HG03520 (cell line): ENCODE results near the gene LCNL1.

Experiments
- ATAC-seq: cut with Tn5 transposase; IDR thresholded peaks from one replicate; pipeline ENCODE4 v1.9.1; 2021; ENCODE audit warnings: mild to moderate bottlenecking, moderate library complexity; ENCODE audit not compliant: unreplicated experiment

The LCNL1 gene

DNA sequence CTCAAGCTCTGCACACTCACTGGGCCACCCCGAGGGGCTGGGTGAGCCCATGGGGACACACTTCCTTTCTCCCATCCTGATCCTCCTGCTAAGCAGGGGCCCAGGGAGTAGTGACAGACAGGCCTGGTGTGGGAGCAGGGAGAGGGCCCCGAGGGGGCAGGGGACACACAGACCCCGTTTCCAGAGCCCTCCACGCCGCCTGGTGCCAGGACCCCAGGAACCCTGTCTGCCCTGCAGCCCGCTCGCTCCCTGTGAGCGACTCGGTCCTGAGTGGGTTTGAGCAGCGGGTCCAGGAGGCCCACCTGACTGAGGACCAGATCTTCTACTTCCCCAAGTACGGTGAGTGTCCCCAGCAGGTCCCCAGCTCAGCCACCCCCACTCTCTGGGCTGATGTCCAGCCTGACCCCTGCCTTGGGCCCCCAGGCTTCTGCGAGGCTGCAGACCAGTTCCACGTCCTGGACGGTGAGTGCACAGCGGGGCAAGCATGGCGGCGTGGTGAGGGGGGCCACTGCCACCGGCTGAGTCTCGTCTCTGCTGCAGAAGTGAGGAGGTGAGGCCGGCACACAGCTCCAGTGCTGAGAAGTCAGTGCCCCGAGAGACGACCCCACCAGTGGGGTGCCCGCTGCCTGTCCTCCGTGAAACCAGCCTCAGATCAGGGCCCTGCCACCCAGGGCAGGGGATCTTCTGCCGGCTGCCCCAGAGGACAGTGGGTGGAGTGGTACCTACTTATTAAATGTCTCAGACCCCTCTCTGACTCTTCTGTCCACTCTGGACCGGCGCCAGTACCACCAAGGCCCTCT is 36.4 kb upstream of the LCNL1 start:
- ATAC-seq = no peak

DNA sequence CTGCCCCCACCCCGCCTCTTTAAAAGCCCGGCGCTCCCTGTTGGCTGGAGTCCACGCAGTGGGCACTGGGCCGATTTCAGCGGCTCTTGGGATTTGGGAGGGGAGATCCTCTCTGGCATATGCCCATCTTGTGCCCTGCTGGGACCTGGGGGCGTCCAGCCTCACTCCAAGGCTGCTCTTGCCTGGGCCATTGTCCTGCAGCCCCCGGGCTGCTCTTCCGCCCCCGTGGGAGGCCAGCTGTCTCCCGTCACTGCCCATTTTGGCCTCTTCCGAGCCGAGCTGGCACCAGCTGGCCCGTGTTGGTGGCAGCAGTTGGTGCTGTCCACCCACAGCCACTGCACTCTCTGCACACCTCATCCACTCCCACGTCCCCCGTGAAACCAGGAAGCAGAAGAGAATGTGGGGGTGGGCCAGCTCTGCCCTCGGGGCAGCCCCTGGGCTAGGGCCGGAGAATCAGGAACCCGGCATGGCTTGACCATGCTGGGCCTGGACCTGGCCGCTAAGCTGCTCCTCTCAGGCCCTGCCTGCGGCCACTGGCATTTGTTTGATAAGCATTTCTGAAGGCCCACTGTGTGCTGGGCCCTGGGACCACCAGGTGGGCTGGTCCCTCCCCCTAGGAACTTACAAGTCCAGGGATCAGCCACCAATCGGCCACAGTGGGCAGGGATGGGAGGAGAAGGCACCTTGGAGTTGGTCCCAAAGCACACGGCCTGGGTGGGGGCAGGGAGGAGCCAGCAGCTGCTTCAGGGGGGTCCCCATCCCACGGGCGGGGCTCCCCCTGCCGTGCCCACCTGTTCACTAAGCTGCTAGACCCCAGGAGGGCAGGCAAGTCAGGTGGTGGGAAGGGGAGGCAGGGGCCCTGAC is 35.5 kb upstream of the LCNL1 start:
- no peak for ATAC-seq

DNA sequence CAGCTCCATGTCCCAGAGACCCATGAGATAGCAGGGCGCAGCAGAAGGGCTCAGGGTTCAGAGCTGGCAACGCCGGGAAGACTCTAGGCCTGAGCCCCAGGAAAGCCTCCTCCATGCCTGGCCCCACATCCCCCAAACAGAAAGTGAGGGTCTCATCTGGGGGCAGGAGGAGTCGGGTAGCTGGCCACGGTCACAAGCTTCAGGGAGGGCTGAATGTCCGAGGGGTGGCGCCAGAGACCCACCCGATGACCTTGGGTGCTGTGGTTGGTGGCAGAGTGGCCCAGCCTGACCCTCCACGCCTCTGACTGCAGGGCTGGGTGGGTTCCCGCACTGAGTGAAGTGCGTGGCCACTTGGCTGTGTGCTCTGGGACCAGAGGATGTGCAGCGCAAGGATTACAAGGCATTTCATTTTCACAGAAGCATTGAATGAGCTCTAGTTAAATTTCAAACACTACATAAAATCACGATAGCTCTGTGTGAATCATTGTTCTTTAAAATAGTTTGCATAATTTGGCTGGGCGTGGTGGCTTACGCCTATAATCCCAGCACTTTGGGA is 34.8 kb upstream of the LCNL1 start:
- ATAC-seq = no peak

GRCh38 chr9:136949239-136949816 is 33.5 kb upstream of the LCNL1 start:
- ATAC-seq = no peak

- ATAC-seq = peak; percentile 81
These were observed 32.8 kb upstream of the LCNL1 start for GRCh38 chr9:136949817-136950655.

- ATAC-seq = no peak
These were observed 32.0 kb upstream of the LCNL1 start for GRCh38 chr9:136950656-136951276.

GRCh38 chr9:136951541-136952320 is 31.1 kb upstream of the LCNL1 start, which contains the start of gene LCN12:
Gene LCN12, plus strand, starts transcription at chr9:136952273. Its CDS starts 55 bp downstream, at chr9:136952328.
- no peak for ATAC-seq

- ATAC-seq = no peak
These were observed 30.4 kb upstream of the LCNL1 start for GRCh38 chr9:136952321-136952850.

DNA sequence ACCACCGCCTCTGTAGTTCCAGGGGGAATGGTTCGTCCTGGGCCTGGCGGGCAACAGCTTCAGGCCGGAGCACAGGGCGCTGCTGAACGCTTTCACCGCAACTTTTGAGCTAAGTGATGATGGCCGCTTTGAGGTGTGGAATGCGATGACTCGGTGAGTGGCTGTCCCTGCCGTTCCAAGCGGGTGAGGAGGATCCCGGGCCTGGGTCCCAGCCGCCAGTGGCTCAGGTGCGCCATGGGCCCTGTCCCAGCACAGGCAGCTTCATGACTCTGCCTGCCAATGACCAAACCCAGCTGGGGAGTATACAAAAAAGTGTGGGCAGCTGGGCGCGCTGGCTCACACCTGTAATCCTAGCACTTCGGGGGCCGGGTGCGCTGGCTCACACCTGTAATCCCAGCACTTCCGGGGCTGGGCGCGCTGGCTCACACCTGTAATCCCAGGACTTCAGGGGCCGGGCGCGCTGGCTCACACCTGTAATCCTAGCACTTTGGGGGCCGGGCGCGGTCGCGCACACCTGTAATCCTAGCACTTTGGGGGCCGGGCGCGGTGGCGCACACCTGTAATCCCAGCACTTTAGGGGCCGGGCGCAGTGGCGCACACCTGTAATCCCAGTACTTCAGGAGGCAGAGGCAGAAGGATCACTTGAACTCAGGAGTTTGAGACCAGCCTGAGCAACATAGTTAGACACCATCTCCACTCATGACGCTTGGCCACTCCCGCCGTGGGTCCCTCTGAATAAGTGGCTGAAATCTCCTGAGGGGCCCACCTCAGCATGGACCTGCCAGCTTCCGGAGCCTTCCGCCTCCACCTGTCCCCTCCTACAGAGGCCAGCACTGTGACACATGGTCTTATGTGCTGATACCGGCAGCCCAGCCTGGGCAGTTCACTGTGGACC is 29.7 kb upstream of the LCNL1 start:
- no peak for ATAC-seq

DNA sequence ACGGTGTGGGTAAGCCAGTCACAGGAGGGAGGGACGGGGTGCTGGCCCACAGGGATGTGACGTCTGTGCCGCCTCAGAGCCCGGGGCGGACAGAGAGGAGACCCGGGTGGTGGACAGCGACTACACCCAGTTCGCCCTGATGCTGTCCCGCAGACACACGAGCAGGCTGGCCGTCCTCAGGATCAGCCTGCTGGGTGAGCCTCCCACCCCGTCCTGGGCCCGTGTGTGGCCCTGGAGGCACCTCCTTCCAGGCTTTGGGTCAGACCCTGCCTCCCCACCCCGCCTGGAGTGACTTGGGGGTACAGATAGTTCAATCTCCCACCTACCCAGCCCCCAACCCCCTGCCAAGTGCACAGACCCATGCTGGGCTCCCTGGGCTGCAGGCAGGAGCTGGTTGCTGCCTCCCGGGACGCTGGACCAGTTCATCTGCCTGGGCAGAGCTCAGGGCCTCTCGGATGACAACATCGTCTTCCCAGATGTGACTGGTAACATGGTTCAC is 29.0 kb upstream of the LCNL1 start:
- no peak for ATAC-seq

DNA sequence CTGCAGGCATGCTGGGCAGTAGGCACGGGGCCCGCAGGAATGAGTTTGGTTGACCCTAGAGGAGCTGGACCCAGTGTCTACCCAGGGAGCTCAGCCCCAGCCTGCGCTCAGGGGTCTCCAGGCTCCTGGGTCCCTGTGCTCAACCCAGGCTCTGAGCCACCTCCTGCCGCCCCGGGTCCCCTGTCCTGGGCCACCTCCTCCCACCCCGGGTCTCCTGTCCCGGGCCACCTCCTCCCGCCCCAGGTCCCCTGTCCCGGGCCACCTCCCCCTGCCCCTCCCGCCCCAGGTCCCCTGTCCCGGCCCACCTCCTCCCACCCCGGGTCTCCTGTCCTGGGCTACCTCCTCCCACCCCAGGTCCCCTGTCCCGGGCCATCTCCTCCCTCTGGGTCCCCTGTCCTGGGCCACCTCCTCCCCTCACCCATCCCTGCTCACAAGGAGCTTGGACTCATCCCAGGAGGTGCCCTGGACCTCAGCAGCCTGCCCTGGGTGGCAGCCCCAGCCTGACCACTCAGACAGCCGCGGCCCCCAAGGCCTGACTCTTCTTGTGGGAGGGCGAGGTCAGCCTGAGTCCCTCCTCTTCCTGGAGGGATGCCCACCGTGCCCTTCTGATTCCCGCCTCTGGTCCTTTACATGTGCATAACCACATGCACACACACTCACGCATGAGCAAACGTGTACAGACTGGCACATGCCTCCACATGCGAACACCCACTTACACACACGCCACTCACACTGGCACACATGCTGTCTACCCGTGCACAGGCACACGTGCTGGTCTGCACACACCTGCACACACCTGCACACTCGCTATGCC is 28.3 kb upstream of the LCNL1 start:
- no peak for ATAC-seq

GRCh38 chr9:136955202-136955942 is 27.4 kb upstream of the LCNL1 start:
- no peak for ATAC-seq

- ATAC-seq = no peak
These were observed 26.9 kb upstream of the LCNL1 start for GRCh38 chr9:136955943-136956335.

DNA sequence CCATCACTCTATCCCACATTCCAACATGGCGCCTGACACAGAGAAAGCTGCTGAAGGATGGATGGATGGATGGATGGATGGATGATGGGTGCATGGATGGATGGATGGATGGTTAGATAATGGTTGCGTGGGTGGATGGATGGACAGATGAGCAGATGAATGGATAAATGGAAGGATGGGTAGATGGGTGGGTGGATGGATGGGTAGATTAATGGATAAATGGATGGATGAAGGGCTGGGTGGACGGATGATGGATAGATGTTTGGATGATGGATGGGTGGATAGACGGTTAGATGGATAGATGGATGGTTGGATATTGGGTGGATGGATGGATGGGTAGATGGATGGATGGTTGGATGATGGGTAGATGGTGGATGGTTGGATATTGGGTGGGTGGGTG is 26.2 kb upstream of the LCNL1 start:
- no peak for ATAC-seq

DNA sequence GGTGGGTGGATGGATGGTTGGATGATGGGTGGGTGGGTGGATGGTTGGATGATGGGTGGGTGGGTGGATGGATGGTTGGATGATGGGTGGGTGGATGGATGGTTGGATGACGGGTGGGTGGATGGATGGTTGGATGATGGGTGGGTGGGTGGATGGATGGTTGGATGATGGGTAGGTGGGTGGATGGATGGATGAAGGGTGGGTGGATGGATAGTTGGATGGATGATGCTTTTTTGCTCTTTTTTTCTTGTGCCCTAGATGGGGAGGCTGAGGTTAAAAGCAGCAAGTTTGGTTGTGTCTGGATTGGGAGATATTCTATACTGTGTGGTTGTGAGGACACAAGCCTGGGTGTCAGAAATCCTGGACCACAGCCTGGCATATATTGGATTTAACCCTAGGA is 25.3 kb upstream of the LCNL1 start:
- ATAC-seq = no peak

DNA sequence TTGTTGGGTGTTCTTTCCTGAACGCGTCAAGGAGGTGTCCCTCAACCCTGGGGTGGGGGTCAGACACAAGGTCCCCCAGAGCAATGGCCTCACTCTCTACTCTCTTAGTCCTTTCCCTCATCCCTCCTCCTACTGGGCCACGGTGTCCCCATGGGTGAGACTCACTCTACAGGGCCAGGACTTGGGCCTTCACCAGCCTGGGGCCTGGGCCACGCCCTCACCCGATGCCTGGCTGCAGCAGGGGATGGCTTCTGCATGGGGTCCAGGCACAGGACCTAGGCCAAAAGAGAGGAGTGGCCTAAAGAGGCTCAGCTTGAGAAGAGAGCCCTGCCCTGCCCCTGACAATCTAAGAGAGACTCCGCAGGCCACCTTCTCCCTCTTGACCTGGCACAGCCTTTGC is 24.9 kb upstream of the LCNL1 start:
- ATAC-seq = no peak
